NCI-H1694 treated with DMSO at 0.1 percent for 48 hours (cell line): Measurements from ENCODE around the gene SOX21.
"Not testable (repeated sequence)": the region's sequence is repeated elsewhere in the genome, so short reads cannot be mapped to it uniquely, and the experiment has no call there.

Source experiments
- DNase-seq: peaks from one replicate; lab custom pipeline; 2025; lab: John Stamatoyannopoulos, UW

Gene SOX21

DNA sequence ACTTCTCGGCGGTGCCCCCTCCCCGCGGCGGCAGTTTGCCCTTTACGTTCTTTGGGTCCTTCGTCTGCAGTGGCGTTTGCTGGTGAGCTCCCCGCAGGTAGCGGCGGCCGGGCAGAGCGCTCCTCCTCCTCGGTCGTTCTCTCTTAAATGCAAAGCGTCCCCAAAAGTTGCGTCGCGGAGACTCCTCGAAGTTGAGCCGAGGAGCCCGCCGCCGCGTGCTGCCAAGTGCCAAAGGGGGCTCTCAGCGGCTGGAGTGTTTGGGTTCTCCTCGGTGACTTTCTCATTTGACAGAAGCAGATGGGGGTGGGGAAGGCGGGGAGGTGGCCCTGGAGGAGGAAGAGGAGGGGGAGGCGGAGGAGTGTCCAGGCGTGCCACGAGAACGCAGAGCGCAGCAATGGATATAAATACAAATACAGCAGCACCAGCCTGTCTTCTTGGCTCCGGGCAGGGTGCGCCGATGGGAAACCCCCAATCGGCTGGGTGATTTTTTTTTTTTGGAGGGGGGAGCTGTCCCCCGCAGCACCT is at the start of gene SOX21:
Gene SOX21, minus strand, starts transcription at position 259 of the 525 bp plus-strand sequence. CDS start 496 bp downstream, outside the sequence.
- DNase-seq: no peak

DNA sequence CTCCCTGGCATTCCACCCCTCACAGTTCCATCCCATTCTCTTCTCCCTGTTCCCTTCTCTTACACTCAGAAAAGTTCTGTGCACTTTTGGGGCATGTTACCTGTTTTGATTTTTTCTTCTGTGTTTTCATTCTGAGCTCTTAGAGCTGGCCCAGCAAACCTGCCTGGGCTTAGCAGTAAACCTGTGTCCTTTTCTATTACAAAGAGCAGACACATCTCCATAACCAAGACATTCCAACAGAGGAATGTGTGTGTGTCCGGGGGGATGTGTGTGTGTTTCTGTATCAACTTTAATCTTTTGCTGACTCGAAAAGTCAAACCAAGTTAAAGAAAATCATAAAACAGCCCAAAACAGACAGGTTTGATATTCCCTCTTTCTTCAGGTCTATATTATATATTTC is 49.1 kb upstream of the SOX21 start:
- DNase-seq: no peak

- DNase-seq: no peak
Observed at GRCh38 chr13:94759120-94759728, 46.9 kb upstream of the SOX21 start.

DNA sequence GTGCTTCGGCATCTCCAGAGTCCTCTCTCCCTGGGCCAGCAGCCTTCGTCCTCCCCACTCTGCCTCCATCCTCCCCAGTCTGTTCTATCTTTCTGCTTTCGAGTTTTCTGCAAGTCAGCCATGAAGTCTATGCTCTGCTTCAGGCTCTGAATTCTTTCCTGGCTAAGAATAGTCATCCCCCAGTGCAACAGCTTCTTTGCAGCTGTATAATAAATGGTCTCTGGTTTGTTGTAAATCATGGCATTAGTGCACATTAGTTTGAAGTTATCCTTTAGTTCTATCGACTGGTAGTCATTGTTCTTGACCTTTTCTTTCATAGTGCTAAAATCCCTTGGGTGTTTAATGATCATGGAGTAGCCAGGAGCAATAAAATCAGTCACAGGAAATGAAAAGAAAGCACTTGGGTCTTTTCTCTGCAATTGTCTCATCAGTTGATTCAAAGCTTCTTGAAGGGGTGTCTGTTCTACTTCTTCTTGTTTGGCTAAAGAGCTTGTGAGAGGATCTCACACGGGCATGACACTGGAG is 46.2 kb upstream of the SOX21 start:
- DNase-seq: no peak

DNA sequence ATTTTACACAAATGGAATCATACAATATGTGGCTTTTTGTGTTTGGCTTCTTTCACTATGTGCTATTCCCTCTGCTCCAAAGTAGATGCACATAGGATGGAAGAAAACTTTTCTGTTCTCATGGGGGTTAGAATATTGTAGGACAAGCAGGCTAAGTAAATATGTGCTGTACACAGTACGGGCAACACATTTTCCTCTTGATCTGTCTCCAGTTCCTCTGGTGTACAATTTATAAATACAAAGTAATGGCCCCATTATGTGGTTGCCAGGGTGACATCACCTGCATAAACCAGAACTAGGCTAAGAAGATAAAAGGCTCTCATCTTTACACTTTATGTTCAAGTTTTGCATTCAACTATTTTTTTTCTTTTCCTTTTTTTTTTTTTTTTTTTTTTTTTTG is 41.0 kb upstream of the SOX21 start:
- DNase-seq: no peak

GRCh38 chr13:94749162-94749561 is 36.8 kb upstream of the SOX21 start:
- DNase-seq: no peak

DNA sequence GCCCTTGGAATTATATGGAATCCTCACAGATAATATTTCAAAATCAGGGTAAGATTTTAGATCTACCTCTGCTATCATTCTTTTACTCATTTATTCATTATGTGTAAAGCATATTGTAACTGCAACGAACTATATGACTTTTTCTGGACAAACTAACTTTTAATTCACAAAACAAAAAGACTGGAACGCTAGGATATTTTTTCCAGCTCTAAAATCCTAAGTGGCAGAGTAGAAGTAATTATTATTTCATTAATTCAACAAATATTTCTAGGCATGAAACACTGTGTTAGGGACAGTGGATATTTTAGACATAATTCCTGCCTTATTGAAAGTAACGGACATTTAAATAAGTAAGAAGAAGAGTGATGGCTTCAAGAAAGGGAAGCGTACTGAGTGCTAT is 26.9 kb upstream of the SOX21 start:
- no peak for DNase-seq

DNA sequence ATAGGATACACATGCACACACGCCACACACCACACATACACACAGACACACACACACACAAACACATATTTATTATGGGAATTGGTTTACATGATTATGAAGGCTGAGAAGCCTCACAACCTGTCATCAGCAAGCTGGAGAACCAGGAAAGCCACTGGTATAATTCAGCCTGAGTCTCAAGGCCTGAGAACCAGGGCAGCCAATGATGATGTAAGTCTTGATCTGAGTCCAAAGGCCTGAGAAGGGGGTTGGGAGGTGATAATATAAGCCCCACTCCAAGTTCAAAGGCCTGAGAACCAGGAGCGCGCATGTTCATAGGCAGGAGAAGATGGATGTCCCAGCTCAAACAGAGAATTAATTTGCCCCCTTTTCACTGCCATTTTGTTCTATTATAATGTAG is 18.7 kb upstream of the SOX21 start:
- no peak for DNase-seq

- not testable (repeated sequence) for DNase-seq
Observed at GRCh38 chr13:94729941-94730340, 17.6 kb upstream of the SOX21 start.

- no peak for DNase-seq
Observed at GRCh38 chr13:94726425-94726824, 14.1 kb upstream of the SOX21 start.

- DNase-seq: no peak
Observed at GRCh38 chr13:94722609-94723345, 10.4 kb upstream of the SOX21 start.

DNA sequence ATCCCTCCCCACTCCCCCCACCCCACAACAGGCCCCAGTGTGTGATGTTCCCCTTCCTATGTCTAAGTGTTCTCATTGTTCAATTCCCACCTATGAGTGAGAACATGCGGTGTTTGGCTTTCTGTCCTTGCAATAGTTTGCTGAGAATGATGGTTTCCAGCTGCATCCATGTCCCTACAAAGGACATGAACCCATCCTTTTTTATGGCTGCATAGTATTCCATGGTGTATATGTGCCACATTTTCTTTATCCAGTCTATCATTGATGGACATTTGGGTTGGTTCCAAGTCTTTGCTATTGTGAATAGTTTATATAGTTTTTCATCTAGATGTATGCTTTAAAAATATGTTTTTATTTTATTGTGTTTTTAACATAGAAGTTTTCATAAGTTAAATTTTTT is 6.4 kb upstream of the SOX21 start:
- not testable (repeated sequence) for DNase-seq

DNA sequence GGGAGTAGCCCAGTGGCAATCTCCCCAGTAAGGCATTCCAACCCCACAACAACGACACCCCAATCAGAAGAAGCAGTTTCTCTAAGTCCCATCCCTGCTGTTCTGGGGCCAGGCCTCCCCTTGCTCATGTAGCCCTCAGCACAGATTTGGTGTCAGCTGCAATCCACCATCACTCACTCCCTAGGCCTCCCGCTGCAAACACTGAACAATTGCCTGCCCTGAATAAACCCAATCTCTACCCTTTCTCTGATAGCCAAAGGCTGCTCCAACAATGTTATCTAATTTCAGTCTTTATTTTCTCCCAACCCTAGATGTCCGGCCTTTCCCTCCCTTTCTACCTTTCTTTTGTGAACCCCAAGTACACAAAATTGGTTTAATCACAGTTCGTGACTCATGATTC is 5.6 kb upstream of the SOX21 start:
- DNase-seq: no peak

DNA sequence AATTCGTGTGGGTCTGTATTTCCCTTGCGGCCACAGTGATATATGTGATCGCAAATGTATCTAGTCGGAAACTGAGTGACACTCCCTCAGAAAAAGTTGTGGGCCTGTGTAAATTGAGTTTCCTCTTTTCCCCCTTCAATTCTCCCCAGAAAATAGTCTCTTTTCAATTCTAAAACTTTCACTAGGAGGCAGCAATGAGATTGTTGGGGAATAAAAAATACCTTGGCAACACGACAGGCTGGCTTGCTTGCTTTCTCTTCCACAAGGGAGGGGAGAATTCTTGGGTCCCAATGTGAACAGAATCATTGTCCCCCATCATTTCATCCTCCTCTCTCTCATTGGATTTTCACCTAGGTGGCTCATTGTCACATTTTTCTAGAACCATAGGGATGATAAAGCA is 3.7 kb upstream of the SOX21 start:
- no peak for DNase-seq

GRCh38 chr13:94713561-94714182 is 1.3 kb upstream of the SOX21 start:
- no peak for DNase-seq

DNA sequence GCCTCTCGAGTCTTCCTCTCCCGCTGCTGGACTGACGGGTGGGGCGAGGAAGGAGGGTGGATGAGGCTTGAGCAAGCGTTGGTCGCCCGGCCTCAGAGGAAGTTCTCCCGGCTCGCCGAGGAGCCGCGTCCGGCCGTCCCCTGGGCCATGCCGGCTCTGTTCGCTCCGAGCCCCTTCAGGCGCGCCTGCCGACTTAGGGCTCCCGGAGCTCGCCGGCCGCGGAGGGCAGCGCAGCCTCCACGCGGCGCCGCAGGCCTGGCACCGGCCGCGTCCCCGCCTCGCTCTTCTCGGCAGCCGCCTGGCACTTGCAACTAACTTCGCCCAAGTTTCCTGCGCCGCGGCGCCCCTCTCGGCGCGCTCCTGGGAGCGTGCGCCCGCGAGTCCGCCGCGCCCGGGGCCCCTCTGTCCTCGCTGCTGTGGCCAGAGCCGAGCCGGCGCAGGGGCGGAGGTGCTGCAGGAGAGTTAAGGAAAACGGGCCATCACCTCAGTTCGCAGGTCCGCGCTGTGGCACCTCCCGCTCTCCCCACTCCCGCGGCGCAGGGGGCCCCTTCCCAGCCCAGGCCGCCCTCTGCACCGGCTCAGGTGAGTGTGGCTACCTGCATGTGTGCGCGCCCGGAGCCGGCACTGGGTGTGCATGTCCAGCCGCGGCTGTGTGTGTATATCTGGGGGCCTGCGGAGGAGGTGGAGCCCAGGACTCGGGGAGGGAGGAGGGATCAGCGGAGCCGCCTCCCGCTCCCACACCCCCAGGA is 641 bp upstream of the SOX21 start:
- DNase-seq: no peak

DNA sequence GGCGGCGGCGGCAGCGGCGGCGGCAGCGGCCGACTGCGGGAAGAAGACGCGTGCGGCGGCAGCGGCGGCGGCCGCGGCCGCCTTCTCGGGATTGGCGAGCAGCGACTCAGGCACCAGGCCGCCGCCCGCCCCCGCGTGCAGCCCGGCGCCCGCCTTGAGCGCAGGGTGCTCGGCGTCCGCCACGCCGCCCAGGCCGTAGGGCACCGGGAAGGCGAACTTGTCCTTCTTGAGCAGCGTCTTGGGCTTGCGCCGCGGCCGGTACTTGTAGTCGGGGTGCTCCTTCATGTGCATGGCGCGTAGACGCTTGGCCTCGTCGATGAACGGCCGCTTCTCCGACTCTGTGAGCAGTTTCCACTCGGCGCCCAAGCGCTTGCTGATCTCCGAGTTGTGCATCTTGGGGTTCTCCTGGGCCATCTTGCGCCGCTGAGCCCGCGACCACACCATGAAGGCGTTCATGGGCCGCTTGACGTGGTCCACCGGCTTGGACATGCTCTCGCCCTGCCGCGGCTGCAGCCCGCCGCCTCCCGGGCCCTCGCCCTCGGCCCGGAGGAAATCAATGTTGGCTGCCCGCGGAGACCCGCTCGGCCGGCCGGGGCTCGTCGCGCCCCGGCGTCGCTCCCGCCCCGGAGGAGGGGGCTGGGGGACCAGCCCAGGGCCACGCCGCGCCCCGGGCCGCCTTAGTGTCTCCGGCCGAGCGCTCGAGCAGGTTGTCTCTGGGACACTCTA is 621 bp downstream of the SOX21 start:
- DNase-seq: no peak

DNA sequence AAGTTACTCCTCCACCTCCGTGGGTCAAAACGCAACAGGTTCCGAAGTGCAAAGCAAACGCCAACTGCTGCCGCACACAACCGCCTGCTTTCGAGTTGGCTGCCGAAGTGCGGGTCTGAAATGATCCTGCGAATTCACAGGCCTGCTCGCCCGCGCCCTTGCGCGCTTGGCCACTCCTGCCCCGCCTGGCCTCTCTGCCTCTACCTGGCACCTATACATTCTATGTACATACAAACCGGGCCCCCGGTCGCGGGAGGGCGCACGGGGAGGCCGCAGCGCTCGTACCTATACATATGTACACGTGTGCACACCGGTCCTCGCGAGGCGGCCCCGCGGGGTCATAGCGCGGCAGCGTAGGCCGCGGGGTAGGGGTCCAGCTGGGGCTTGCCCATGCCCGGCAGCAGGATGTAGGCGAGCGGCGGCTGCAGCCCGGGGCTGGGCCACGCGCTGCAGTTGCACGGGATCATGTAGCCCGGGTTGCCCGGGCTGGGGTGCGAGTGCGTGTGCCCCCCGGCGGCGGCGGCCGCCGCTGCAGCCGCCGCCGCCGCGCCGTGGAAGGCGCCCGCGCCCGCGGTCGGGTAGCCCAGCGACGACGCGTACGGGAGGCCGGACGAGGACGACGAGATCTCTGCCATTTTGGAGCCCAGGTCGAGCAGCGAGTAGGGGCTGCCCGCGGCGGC is 1.3 kb downstream of the SOX21 start:
- no peak for DNase-seq

GRCh38 chr13:94710065-94710781 is 2.1 kb downstream of the SOX21 start:
- no peak for DNase-seq
